Measurements from ENCODE around the gene WDR46.

The WDR46 gene, protein sequence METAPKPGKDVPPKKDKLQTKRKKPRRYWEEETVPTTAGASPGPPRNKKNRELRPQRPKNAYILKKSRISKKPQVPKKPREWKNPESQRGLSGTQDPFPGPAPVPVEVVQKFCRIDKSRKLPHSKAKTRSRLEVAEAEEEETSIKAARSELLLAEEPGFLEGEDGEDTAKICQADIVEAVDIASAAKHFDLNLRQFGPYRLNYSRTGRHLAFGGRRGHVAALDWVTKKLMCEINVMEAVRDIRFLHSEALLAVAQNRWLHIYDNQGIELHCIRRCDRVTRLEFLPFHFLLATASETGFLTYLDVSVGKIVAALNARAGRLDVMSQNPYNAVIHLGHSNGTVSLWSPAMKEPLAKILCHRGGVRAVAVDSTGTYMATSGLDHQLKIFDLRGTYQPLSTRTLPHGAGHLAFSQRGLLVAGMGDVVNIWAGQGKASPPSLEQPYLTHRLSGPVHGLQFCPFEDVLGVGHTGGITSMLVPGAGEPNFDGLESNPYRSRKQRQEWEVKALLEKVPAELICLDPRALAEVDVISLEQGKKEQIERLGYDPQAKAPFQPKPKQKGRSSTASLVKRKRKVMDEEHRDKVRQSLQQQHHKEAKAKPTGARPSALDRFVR

DNA sequence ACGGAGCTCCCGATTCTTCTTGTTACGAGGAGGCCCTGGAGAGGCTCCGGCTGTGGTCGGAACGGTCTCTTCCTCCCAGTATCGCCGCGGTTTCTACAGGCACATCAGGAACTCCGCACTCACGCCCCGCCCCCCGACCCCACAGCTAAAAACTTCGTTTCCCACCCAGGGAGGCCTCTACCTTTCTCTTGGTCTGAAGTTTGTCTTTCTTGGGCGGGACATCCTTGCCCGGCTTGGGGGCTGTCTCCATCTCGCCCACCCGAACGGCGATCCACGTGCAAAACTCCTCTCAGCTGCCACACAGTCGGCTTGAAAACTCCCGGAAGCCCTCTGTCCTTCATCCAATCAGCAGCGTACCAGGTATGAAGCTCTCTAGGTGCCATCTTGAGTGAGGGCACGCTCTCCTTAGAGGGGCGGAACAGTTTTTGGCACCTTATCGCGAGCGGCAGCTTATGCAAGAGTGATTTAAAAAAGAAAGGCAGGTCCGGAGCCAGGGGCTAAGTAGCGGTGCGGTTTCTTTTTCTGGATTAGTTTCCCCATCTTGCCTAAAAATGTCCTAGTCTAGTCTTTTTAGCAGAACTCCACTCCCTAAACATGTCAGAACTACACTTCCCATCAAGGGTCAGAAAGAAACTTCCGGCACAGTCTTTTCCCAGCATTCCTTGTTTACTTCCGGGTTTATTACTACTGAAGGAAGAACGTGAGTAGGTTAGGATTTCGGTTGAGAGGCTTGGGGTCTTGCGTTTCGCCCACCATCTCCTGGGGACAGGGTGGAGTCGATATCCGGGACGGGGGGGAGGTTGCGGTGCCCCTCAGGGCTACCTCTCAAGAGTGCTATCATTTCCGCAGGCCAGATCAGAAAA, at the start of gene WDR46, which contains the start of gene PFDN6:
Gene WDR46 (minus strand): TSS at position 319 of the 863 bp plus-strand sequence. CDS start 69 bp downstream, at position 250.
Gene PFDN6 (plus strand): TSS at position 681 of the 863 bp plus-strand sequence. CDS start 256 bp downstream, outside the sequence.
- DNase-seq, result peak; percentile 65

DNA sequence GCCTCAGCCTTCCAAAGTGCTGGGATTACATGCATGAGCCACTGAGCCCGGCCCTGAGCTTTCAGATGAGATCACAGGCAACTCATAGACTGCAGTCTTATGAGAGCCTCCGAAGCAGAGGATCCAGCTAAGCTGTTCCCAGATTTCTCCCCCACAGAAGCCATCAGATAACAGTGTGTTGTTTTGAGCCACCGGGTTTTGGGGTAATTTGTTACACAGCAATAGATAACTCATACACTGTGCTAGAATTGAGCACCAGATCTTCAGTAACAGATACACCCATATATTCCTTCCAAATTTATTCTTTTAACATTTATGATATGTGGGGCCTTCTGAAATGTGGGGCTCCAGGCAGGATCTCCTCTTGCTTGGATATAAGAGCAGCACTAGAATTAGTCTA, 47.5 kb upstream of the WDR46 start:
- DNase-seq, result no peak

DNA sequence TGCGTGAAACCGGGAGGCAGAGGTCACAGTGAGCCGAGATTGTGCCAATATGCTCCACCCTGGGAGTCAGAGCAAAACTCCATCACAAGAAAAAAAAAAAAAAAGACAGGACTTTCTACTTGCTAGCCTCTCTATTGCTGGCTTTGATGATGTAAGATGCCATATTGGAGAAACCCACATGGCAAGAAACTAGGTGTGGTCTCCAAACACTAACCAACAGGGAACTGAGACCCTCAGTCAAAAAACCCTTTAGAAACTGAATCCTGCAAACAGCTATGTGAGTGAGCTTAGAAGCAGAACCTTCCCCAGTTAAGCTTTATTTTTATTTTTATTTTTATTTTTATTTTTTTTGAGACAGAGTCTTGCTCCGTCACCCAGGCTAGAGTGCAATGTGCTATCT, 46.9 kb upstream of the WDR46 start:
- DNase-seq, result no peak

DNA sequence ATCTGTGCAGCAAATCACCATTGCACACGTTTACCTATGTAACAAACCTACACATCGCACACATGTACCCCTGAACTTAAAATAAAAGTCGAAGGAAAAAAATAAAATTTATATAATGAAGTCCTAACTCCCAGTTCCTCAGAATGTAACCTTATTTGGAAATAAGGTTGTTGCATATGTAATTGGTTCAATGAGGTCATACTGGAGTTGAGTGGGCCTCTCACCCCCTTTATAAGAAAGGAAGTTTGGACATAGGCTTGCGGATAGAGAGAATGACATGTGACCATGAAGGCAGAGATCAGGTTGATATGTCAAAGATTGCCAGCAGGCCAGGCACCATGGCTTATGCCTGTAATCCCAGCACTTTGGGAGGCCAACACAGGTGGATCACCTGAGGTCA, 44.6 kb upstream of the WDR46 start:
- no peak for DNase-seq

DNA sequence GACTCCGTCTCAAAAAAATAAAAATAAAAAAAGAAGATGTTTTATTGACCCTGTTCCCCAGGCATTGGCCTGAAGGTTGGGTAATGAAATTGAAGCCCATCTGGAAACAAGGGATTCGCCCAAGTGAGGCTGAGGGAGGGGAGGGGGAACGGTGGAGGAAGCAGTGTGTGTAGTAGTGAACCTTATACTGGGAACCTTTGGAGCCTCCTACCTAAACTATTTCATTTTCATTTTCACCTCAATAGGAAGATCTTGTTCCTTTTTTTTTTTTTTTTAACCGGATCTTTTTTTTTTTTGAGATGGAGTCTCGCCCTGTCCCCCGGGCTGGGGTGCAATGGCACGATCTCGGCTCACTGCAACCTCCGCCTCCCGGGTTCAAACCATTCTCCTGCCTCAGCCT, 41.7 kb upstream of the WDR46 start:
- no peak for DNase-seq

DNA sequence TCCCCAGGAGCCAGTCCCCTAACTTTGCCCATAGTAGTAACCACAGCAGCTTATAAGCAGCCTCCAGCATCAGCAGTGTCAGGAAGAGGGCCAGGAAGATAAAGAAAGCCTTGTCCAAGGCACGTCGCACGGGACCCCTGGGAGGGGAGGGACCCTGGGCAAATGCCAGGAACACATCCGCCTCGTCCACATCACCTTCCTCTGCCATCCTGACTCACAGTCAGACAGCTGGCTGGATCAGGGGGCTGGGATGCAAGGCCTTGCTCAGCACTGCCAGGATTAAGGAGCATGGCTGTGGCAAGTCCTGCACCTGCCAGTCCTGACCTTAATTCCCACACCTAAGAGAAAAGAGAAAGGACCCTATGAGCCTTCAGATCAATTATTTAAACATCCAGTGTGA, 40.0 kb upstream of the WDR46 start:
- no peak for DNase-seq

DNA sequence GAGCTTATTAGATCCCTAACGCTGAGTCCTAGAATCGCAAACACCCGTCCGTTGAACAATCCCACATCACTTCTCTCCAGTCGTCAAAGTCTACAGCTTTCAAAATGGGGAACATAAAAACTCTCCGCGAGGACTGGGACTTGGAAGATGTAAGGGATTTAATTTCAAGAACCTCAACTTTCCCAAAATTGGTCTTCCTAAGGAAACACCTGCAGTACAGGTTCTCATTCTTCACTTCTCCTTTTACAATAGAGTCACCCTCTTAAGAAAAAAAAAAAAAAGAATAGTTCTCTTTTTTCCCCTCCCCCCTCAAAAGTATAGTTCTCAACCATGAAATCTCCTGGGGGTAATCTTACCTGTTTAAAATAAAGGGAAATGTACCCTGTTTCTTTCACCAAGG, 35.1 kb upstream of the WDR46 start:
- no peak for DNase-seq

DNA sequence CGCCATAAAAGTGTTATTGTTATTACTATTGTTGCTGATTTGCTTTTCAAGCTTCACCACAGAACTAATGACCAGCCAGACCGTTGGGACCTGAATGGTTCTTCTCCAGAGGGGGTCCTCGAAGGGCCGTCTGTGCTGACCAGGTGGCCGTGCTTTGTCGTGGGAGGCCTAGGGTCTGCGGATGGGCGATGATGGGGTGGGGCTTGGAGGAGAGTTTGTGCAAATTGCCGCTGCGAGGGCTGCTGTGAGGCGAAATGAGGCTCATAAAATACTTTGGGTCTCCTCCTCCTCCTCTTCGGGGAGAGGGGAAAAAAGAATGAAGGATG, 34.5 kb upstream of the WDR46 start:
- DNase-seq, result no peak

DNA sequence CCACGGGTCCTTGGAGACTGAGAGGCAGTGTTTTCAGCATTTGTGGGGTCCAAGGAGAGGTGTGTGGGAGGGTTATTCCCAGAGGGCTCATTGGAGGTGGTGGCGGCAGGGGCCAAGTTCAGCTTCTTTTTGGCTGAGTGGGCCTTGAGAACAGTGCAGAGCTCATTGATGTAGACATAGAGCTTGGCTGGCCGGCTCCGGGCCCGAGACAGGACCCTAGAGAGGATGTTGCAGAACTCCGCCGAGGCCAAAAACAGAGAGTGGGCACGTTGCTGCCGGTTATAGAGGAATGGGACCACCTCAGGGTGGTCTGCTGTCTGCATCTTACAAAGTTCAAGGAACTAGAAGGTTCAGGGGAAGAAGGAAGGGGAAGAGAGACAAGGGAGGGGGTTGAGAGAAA, 32.2 kb upstream of the WDR46 start:
- DNase-seq, result no peak

DNA sequence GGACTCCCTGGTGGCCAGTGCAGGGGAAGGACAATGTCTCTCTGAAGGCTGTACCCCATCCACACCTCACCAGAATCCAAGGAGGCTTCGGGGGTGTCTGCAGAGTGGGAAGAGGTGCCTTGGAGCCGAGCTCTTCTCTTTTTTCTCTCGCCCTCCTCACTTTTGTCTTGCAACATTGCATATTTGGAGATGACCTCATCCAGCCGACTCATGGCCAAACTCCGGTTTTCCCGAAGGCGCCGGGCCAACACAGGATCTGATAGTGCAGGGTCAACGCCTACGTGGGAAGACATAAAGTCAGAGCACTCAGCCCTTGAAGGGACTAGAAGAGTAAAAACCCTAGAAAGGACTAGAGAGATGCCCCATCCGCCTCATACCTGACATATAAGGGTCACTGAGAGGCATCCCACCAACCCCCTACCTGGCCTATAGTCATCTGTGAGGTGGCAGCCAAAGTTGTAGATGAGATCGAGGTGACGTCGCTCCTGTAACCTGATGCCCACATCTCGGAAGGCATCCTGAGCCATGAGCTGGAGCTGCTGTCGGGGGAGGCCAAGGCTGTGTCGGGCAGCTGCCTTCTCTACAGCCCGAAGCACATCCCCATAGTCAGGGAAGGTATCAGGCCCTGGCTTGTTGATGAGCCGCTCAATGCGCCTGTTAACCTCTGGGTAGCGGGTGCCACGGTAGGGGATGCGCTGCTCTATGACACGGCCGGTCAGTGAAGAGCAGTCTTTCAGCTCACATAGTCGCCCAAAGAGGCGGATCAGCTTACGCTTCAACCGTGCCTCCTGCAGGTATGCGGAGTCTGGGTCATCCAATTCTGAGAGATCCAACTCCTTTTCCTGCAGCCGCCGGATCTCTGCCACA, 31.5 kb upstream of the WDR46 start:
- no peak for DNase-seq

DNA sequence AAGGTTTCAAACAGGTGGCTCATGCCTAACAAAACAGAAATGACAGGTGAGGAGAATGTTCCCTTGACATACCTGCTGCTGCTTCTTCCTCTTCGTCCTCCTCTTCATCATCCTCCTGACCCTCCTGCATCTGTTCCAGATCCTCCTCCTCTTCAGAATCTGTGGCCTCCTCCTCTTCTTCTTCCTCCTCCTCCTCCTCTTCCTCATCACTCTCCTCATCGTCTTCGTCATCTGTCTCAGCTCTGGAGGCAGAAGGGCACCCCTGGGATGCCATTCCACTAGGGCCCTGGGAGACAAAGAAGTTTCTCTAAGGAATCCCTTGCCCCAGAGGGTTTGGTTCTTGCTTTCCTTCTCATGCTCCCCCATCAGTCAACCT, 30.9 kb upstream of the WDR46 start:
- DNase-seq, result no peak

DNA sequence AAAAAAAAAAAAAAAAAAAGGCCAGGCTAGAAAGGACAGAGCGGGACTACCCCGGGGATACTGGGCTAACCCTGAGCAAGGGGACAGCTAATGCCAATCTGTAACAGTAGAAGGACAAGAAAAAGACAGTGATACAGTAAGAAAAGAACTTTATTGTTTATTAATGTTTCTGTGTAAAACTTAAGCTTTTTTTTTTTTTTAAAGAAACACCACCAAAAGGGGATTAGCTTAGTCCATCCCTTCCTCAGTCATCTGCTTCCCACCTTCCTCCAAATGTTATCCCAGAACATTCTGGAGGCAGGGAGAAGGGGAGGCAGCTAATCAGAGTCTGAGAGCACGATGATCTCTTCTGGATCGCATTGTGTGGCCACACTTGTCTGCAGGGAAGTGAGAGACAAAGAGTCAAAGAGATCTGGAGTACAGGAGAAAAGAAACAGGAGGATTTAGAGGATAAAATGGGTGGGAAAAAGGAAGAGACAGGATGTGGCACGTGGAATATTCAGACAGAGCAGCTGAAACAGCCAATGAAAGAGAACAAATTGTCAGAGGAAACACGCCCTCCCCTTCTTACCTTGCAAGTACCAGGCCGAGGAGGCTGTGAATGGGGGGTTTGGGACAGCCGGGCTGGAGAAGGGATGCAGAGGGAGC, 29.5 kb upstream of the WDR46 start:
- no peak for DNase-seq

DNA sequence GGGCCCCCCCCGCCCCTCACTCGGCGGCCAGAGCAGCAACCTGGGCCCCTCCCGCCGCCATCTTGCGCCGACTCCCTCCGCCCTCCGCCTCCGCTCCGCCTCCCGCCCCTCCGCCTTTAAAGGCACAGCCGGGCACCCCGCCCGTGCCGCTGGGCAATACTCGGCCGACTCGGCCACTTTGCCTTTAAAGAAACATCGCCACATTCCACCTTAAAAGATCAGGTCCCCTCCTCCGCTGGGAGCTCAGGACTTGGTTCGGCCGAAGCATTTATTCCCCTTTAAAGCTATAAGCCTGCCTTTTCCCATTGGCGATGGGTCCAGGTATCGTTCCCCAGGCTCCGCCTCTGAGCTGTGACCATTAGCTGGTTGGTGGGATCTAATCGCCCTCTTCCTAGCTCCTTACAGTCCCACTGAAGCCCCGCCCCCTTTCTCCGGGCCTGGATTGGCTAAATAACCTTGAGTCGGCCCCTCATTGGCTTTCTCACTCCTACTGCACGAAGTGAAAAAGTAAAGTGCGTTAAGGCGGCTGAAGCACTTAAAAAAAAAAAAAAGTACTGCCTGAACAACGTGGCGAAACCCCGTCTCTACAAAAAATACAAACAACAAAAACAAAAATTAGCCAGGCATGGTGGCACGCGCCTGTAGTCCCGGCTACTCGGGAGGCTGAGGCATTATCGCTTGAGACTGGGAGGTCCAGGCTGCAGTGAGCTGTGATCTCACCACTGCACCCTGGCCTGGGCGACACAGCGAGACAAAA, 28.8 kb upstream of the WDR46 start, which contains the start of gene ZBTB22:
Gene ZBTB22 (minus strand): TSS at position 76 of the 757 bp plus-strand sequence. CDS start 828 bp downstream, outside the sequence.
- peak; percentile 94 for DNase-seq

DNA sequence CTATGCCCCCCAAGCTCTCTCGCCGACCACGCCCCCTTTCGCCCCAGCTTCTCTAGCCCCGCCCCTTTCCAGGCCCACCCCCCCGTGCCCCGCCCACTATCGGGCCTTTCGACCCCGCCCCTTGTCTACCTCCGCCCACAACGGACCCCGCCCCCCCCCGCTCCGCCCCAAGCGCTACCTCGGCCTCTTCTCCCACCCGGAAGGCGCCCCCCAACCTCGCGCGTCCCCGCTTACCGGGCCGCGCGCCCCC, 28.3 kb upstream of the WDR46 start:
- no peak for DNase-seq

DNA sequence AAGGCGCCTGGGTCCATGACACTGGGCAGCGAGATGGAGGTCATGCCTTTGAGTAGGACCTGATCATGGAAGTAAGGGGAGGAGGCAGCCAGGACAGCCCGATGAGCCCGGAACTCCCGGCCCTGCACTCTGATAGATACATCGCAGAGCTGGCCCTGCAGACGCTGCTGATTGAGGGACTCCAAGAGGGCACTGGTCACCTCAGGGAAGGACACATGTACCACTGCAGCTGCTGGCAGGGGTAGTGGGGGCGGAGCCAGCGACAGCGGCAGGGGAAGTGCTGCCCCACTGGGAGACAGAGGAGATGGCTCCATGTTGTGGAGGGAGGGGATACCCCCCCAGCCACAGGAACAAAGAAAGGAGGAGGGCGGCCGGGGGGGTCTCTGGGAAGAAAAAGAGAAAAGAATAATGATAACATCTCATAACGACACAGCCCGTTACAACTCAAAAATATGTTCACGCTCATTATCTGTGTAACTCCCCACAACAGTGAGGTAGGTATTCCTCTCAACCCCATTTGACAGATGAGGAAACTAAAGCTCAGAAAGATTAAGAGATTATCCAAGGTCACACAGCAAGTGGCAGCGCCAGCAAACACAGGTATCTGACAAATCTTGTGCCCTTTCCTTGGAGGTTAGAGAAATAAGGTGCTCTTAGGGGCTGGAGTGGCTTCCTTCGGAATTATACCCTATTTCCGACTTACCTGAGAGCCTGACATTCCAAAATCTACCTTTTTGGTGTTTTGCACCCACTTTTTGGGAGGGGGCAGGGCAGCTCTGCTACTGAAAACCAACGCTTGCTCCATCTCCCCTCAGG, 27.8 kb upstream of the WDR46 start:
- DNase-seq, result no peak

DNA sequence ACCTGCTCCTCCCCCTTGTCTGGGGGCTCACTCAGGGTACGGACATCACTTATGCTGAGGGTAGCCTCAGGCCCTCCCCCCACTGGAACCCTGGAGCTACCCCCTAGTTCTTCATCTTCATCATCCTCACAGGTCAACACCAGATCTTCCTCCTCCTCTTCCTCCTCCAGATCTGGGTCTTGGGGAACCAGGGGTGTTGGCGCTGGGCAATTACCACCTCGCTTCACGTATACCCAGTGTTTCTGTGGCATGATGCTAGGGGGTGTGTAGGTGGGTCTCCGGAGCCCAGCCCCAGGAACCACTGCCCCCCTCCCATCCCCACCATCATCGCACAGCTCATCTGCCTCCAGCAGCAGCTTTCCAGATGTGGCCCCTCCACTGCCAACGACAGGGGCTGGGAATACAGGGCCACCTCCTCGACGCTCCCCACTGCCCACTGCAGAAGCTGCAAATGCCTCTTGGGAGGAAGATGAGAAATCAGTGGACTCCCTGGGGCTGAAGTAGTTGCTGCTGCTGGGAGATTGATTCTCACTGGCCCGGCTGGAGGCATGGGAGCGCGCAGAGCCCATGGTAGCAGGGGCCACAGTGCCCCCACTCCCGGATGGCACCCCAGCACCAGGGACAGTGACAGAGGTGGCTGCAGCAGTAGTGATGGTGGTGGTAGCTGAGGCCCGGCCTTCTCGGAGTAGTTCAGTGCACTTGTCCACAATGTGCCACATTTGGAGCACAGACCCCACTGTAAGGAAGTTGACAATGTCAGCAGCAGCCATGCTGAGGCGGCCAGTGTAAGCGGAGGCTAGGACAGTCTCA, 27.0 kb upstream of the WDR46 start:
- DNase-seq, result no peak

DNA sequence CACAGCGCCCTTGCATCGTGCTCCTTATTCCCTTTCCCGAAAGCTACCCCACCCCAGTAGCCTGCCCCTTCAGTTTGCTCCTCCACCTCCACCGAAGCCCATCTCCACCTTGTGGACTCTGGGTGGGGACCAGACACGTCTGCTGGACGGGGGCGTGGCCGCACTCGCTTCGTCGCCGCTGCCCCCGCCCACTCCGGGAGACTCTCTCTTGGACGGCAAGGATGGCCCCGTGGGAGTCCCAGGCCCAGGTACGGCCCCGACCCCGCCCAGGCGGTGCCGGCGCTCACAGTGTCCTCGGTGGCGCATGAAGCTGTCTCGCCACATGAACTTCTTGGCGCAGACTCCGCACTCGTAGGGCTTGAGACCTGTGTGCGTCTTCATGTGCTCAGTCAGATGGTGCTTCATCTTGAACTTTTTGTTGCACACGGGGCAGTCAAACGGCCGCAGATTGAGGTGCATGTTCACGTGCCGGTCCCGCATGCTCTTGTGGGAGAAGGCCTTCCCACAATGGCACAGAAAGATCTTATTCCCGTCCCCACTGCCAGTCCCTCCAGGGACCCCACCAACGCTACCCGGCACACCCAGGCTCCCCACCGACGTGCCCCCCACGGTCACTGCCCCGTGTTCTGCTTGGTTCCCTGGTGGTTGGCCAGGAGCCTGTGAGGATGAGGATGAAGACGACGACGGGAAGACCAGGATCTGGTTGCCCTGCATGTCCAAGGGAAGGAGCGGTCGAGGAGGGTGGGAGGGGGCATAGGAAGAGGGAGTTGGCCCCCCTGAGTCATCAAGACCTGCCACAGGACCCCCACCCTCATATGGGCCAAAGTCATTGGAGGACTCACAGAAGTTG, 26.1 kb upstream of the WDR46 start:
- no peak for DNase-seq

DNA sequence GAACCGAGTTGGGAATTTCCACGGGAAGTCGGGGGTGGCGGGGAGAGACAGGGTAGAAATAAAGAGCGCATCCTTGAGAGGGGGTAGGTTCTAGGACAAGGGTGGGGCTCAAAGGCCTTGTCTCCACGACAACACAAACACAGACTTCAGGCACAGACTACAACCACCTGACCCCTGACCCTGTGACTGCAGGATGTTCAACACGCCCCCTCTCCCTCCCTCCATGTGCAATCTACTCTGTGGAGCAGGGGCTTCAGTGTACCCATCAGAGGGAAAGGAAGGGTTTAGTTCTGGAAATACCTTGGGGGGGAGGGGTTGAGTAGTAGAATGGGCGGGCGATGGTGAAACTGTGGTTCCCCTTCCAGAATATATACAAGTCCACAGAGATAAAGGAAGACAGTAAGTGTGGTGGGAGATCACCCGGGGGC, 25.5 kb upstream of the WDR46 start:
- DNase-seq, result peak; percentile 53

Data from stimulated activated CD4-positive, alpha-beta T cell treated with anti-CD3 and anti-CD28 coated beads, Interleukin-12 subunit alpha, Interleukin-12 subunit beta, amount 100 ng/mL, for 4 hours (primary cell).